NT2/D1 (cell line): Measurements from ENCODE around the gene GNA12.

Experiments
- SUZ12 ChIP-seq: IDR thresholded peaks from 2 replicates; pipeline ENCODE4 v1.6.1; 2011; ENCODE audit not compliant: insufficient read length, insufficient read depth; ENCODE audit errors: extremely low read depth
- YY1 ChIP-seq: IDR thresholded peaks from 2 replicates; pipeline ENCODE4 v1.6.1; 2011; ENCODE audit not compliant: insufficient read length, insufficient read depth
- ZNF274 ChIP-seq: IDR thresholded peaks from 2 replicates; pipeline ENCODE4 v1.6.1; 2011; ENCODE audit warnings: mild to moderate bottlenecking, low read depth, low read length

GRCh38 chr7:2711895-2712675, 132.0 kb downstream of the GNA12 start:
- TF ChIP-seq ZNF274 (no peak), SUZ12 (no peak), YY1 (no peak)
